EH (cell line): ENCODE measurements around the gene TAS1R3.
"Not testable (repeated sequence)": the region's sequence is repeated elsewhere in the genome, so short reads cannot be mapped to it uniquely, and the experiment has no call there.

Experiments used
- DNase-seq: peaks from one replicate; pipeline ENCODE4 v3.0.0-alpha.2; 2015; ENCODE audit warnings: low read depth

The TAS1R3 gene

DNA sequence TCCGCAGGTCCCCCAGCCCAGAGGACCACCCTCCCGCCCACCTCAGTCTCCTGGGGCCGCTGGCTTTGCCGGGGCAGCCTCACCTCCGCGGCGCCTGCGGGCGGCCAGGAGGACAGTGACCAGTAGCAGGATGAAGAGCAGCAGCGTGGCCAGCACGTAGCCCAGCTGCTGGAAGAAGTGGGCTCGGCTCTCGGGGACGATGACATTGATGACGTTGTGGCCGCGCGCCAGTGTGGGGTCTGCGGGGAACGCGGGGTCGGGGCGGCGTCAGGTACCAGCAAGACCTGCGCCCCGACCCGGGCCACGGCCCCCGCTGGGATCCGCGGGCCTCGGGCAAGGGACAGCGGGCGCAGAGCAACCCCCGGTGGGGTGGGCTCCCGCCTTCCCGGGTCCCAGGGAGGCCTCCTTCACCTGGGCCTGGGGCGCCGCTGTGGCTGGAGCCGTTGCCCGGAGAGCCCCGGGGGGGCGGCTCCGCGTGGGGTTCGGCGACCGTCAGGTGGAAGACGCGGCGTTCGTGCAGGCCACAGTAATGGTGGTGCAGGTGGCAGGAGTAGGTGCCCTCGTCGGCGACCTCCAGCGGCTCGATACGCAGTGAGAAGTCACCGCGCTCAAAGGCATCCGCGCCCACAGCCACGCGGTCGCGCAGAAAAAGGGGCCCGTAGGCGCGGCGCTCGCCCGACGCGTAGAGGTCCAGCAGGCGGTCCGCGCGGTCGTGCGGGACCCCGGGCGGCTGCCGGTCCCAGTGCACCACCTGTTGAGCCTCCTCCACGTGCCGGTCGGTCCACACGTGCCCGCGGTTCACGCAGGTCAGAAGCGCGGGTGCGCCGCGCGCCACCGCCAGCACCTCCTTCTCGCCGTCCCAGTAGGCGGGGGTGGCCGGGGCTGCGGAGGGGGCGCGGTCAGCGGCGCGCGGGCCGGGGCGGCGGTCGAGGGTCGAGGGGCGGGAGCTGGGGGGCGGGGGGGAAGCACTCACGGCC is 23.5 kb downstream of the TAS1R3 start:
- no peak for DNase-seq

DNA sequence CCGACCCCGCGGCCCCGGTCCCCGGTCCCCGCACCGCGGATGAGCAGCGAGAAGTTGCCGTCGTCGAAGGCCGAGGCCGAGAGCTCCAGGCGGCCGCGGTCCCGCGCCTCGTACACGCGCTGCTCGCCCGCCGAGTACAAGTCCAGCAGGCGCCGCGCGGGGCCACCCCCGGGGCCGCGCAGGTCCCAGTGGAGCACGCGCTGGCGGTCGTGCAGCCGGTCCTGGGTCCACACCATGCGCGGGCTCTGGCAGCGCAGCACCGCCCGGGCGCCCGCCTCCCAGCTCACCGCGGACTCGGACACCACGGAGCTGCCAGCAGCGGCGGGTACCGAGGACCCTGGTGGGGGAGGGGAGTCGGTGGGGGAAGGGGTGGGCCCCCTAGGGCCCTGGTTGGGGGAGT is 24.3 kb downstream of the TAS1R3 start:
- peak; percentile 61 for DNase-seq

DNA sequence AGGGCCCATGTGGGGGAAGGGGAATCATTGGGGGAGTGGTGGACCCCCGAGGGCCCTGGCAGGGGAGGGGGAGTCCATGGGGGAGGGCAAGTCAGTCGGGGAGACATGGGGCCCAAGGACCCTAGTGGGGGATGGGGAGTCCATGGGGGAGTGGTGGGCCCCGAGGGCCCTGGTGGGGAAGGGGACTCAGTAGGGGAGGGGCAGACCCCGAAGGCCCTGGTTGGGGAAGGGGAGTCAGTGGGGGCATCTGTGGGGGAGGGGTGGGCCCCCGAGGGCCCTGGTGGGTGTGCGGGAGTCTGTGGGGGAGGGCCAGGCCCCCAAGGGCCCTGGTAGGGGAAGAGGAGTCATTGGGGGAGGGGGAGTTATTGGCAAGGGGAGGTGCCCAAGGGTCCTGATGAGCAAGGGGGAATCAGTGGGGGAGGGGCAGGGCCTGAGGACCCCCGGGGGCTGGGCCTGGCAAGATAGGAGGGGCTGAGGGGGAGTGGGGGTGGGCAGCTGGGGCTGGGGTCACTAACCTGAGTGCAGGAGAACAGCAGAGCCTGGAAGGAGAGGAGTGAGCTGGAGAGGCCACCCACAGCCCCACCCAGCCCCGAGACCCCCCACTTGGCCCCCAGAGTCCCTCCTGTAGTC is 25.2 kb downstream of the TAS1R3 start:
- DNase-seq: no peak

DNA sequence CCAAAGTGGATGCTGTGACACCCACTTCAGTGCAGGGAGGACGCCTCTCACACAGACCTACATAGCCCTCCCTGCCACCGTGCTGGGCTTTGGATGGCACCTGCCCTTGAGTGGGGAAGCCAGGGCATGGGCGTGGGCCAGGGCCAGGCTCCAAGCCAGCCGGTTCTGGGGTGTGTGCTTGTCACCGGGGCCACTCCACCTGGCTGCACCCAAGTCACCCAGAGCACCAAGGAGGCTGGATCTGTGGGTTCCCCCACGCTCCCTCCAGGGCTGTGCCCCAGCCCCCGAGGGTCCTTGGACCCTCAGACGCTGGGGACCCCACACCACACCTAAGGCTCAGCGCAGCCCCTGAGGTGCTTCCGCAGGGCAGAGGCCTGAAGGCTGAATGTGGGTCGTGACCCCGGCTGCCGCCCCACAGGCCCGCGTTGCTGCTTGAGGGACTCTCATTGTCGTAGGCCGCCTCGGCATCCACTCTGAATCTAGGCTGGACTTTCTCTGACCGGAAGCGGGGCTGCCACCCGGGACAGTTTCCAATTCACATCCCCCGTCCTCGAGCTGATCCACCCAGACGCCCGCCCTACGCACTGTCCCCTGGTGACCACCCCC is 25.8 kb downstream of the TAS1R3 start:
- DNase-seq: peak; percentile 62

DNA sequence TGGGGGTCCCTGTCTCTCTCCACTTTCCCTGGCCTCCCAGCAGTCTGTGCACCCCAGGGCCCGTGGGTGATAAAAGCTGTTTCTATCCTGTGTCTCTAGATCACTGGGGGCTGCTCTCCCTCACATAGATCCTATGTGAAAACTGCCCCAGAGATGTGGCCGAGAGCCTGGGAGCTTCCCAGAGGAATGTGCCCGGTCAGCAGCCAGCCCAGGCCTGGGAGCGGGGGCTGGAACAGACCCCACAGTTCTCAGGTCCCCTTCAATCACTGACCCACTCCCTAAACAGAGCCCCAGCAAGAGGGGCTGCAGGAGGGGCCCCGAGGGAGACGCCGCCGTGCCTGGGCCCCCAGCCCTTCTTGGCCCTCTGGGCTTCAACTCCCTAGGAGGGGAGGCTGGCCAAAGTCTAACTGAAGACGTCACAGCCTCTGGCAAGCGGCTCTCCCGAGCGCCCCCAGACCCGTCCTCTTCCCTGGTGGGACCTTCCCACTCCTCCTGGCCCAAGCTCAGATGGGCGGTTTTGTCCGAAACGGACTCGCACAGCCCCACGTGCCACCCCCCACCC is 26.9 kb downstream of the TAS1R3 start:
- peak; percentile 54 for DNase-seq

DNA sequence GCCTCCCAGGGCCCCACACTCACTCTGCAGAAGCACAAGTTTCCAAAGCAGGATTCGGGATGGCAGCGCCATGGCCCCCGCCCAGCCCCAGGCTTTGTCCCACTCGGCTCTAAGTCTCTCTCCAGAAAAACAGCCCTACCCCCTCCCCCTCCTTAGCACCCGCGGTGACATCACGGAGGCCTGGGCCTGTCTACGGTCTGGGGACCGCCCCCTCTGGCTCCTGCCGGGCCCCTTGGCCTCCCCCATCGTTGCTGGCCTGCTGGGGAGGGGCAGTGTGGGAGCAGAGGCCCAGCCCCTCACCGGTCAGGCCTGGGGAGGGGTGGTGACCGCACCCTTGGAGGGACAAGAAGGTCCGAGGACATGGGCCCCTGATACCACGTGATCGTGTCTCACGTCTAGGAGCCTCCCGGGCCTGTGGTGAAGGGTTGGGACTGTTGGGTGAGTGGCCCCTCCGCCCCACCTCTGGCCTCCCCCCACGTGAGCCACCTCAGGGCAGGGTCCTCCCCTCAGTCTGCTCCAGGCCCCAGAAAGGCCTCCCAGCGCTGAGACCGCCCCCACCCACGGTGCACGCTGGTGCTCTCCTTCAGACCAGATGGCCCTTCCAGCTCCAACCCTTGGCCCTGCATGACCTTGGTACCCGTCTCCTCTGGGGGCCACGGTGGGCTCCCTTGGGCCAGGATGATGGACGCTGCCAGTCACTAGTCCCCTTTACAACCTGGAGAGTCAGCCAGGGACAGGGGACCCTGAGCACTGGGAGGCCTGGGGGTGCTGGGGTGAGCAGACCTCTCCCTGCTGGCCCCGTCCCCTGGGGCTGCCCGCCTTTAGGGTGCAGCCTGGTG is 27.6 kb downstream of the TAS1R3 start, which contains the start of gene MXRA8:
Gene MXRA8, minus strand, starts transcription at position 123 of the 839 bp plus-strand sequence. Its CDS starts 51 bp downstream, at position 72.
- DNase-seq: peak; percentile 94

DNA sequence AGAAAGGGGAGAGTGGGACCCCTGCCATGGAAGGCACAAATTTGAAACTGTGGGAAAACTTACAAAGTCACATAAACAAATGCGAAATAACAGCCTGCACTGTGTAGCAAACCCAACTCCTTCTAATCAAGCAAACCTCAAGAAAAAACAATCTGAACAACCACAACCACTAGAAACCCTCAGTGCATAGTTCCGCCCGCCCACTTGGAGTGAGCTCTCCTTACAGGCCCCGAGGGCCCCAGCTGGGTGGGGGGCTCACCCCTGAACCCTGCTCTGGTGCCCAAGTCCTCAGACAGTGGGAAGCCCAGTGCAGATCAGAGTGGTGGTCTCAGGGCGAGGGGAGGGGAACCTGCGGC is 28.2 kb downstream of the TAS1R3 start:
- DNase-seq: peak; percentile 82

DNA sequence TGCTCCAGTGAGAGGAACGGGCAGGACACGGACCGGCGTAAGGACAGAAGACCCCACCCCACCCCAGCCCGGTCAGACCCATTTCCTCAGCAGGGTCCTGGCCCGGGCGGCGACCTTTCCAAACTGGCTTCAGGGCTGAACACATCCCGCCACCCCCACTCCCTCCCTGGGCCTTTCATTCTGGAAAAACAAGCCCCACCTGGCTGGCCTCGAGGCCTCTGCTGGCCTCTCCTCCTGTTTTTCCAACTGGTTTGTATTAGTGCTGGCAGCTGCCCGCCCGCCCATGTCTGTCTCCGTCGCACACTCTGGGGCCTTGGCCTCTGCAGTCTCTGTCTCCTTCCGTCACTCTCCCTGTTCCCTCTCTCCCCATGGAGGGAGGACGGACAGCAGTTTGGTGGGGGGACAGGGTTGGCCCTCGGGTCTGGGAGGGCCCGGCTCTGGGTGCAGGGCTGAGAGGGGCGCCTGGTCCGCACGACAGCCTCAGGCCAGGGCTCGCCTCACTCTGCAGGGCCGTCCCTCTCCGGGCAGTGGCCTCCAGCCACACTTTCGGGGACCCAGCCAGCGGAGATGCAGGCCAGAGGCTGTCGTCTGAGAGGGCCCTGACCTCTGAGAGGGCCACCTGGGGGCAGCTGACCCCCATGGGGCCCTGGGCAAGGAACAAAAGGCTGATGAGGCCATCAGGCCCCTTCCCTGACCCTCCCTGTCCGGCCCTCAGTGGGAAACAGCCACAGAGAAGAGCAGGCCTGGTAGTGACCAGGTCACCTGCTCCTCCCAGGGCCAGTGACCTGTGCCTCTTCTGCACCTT is 28.8 kb downstream of the TAS1R3 start:
- DNase-seq: peak; percentile 89

DNA sequence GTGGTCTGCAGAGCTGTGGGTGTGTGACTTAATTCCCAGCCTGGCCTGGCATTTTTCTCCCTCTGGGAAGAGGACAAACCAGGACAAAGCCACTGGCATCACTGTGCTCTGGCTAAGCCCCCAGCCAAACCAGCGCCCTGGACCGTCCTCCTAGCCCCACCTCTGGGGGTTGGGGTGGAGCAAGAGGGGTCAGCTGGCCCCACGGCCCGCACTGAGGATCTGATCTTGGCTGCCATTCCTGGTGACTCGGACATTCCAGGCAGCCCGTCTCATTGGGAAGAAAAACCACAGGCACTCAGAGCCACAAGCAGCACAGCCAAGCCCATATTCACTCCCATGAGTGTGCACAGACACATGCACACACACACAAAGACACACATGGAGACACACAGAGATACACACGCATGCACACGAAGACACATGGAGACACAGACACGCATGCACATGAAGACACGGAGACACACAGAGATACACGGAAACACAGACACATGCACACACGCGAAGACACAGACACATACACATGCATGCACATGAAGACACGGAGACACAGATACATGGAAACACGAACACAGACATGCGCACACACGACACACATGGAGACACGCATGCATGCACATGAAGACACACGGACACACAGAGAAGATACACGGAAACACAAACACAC is 29.6 kb downstream of the TAS1R3 start:
- peak; percentile 99 for DNase-seq

DNA sequence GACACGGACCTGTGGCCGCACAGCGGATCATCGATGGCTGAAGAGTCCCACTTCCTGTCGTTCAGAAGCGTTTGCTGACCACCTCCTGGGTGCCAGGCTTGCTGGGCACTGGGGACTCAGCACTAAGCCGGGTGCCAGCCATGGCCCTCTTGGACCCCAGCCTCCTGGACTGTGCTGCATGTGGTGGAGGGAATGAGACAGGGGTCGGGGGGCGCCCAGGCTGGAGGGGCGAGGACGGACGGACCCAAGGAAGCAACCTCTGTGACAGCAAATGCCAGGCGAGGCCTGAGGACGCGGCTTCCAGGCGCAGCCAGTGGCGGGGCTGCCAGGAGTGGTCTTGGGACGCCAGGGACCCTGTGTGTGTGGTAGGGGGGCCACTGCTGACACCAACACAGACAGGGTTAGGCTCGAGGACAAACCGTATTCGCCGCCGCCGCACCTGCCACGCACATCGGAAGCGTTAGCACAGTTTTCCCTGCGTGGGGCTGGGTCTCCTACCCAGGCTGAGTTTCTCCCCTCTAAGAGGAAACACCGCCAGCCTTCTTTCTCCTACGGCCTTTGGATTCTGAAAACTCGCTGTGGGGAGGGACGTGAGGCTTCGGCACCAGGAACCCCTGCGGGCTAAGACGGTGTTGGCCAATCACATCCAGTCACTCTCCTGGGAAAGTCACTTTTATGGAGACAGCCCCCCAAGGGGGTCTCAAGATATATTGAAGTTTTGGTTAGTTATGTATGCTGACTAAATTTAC is 30.3 kb downstream of the TAS1R3 start:
- DNase-seq: no peak

DNA sequence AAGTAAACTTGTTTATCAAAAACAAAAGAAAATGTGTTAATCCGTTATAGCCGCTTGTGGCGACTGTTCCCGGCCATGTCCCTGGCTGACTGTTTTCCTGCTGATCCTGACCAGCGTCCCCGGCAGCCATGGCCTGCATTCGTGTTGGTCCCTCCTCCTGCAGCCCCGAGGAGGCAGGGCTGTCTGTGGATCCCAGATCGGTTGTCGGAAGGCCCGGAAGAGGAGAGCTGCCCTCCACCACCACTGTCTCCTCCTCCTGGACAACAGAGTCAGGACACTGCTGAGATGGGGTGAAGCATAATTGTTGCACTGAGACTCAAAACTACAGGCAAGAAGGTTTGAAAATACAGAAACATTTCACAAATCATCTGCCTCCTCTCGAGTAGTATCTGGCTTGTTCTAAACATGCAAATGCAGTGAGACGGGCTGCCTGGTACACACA is 30.9 kb downstream of the TAS1R3 start:
- DNase-seq: peak; percentile 94

DNA sequence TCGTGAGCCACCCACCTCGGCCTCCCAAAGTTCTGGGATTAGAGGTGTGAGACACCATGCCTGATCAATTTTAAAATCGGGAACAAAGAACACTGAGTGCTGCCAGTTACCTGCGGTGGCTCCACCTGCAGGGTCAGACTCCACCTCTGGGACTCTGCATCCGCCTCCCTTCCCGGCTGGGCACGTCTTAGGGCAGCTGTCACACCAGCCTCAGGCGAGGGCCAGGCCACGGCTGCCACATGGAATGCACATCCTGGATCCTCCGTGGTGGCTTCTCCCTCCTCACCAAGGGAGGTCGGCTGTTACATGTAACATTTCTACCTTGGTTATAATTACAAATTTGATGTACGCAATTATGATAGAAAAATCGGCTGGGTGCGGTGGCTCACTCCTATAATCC is 33.2 kb downstream of the TAS1R3 start:
- DNase-seq: no peak

DNA sequence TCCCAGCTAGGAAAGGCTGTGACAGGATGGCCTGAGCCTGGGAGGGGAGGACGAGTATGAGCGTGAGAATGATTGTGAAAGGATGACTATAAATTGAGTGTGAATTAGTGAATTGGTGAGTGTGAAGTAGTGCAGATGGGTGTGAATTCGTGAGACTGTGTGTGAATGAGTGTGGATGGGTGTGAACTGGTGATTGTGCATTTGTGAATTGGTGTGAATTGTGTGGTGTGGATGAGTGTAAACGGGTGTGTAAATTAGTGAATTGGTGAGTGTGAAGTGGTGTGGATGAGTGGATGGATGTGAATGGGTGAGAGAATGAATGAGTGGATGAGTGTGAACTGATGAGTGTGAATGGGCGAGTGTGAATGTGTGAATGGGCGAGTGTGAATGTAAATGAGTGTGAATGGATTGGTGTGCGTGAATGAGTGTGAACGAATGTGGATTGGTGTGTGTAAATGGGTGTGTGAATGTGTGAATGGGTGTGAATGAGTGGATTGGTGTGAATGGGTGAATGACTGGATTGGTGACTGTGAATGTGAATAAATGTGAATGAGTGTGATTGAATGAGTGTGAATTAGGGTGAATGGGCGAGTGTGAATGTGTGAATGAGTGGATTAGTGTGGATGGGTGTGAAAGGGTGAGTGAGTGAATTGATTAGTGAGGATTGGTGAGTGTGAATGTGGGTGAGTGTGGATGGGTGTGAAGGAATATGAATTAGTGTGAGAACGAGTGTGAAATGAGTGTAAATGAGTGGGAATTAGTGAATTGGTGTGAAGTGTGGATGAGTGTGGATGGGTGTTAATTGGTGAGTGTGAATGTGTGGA is 35.0 kb downstream of the TAS1R3 start:
- DNase-seq: no peak

DNA sequence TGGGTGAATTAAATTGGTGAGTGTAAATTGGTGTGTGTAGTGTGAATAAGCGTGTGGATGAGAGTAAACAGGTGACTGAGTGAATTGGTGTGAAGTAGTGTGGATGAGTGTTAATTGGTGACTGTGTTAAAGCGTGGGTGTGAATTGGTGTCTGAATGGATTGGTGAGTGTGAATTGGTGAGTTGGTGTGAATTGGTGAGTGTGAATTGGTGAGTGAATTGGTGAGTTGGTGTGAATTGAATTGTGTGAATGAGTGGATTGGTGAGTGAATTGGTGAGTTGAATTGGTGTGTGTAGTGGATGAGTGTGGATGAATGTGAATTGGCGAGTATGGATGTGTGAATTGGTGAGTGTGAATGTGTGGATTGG is 35.6 kb downstream of the TAS1R3 start:
- no peak for DNase-seq

DNA sequence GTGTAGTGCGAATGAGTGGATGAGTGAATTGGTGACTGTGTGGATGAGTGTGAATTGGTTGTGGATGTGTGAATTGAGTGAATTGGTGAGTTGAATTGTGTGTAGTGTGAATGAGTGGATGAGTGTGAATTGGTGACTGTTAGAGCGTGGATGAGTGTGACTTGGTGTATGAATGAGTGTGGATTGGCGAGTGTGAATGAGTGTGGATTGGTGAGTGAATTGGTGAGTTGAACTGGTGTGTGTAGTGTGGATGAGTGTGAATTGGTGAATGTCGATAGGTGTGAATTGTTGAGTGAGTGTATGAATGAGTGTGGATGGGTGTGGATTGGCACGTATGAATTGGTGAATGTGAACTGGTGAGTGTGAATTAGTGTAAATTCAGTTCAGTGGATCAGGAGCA is 36.2 kb downstream of the TAS1R3 start:
- no peak for DNase-seq

DNA sequence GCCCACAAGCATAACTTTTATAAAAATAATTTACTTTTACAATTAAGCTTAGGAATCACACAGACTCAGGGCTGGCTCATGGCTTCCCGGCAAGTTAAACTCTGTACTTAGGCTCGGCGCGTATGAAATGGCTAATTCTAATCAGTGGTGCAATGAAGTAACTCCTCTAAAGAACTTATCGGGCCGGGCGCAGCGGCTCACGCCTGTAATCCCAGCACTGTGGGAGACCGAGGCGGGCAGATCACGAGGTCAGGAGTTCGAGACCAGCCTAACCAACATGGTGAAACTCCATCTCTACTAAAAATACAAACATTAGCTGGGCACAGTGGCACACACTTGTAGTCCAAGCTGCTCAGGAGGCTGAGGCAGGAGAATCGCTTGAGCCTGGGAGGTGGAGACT is 39.0 kb downstream of the TAS1R3 start:
- DNase-seq: not testable (repeated sequence)

DNA sequence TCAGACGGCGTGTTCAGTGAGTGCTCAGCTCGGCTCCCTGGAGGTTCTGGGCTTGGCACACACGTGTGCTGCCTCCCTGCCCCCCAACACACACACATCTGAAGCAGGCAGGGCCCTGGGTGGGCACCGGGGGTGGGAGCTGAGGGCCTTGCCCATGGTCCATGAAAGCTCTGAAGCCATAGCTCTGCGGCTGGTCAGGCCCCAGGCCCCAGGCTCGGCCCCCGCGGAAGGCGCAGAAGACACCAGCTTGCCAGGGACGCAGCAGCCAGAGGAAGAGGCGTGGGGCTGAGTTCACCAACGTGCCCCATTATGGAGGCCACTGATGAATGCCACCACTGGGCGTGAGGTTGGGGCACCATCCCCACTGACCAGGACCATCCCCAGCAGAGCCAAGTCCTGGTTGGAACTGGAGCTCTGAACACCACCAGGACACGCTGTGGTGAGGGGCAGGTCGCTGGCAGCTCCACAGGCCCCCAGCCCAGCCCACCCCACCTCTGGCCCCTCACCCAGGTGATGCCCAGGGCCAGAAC is 39.8 kb downstream of the TAS1R3 start:
- DNase-seq: no peak

DNA sequence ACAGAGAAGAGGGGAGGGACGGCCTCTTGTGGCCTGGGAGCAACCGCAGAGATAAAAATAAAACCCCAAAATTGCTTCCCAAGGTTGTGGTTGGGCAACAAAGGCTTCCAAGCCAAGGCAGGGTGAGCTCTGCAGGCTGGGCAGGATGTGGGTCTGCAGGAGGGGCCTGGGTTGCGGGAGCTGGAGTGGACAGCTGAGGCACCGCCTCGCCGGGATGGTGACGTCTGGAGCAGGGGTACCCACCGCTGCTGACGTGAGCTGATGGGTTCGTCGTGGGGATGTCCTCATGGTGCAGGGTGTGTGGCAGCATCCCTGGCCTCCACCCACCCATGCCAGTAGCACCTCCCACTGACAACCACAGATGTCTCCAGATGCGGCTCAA is 40.3 kb downstream of the TAS1R3 start:
- DNase-seq: no peak
